K562 (cell line): ENCODE data around the gene RAB13. TPM values are rescaled to one million over a fixed set of nuclear protein-coding genes. Genes with fewer than 3 reads are reported as not detected.
A peak's percentile ranks its signal among the peaks of the same experiment; 100 is the strongest.

ENCODE experiments used
- ATAC-seq: fragments of 200-7000 bp; cut with Tn5 transposase; 3 replicates; pipeline ENCODE4 v1.9.1; 2020; ENCODE audit warnings: moderate library complexity
- BruUV-seq: library from RNA; stranded (reverse); fragments of 400-500 nt; replicated peaks from 2 replicates; lab custom pipeline; 2021; lab: Mats Ljungman, UMichigan
- CTCF ChIA-PET: fragments of 300-600 bp; formaldehyde crosslinking; extraction: SDS; loops from one replicate; lab custom pipeline; 2021; ENCODE audit warnings: low intra/inter-chr PET ratio; lab: Yijun Ruan, JAX
- POLR2A ChIA-PET: fragments of 300-600, 350-650 bp; sonication (Branson Sonifier 250); formaldehyde crosslinking; extraction: SDS; loops from one replicate; lab custom pipeline; 2021; ENCODE audit warnings: antibody characterized with exemption, inconsistent platforms; lab: Yijun Ruan, JAX
- DNase-seq, 4 experiments: peaks; one replicate each; pipeline versions ENCODE4 v3.0.0 to v3.0.0-alpha.2; 2011 to 2018; ENCODE audit warnings: low spot score in 3 of 4, mixed read lengths in 3 of 4; ENCODE audit errors: extremely low read depth in 1 of 4
- FAIRE-seq: peaks from 2 replicates; lab custom pipeline; 2011; peaks lifted over from hg19 to GRCh38; lab: Jason Lieb, UNC
- H2AFZ ChIP-seq: 2 replicates; pipeline ENCODE4 v1.6.0; 2011; ENCODE audit warnings: low read depth, low read length, control low read depth, inconsistent platforms
- H3K27ac ChIP-seq: fragments of 200-600 bp; 3 replicates; pipeline ENCODE4 v1.8.0; 2011; ENCODE audit warnings: low read depth, mild to moderate bottlenecking, control low read depth, inconsistent platforms, low read length, moderate library complexity, mixed read lengths; ENCODE audit errors: extremely low read depth
- H3K27me3 ChIP-seq, 2 experiments: fragments of 300-600 bp in 1 of 2; 2 replicates in 1 of 2; 3 replicates in 1 of 2; pipeline versions ENCODE4 v1.6.0 to v1.8.0; 2011; ENCODE audit warnings: inconsistent platforms in 2 of 2, low read length in 2 of 2, mild to moderate bottlenecking in 1 of 2, mixed read lengths in 1 of 2, moderate library complexity in 1 of 2; ENCODE audit not compliant: control insufficient read depth in 2 of 2, insufficient read depth in 2 of 2
- H3K36me3 ChIP-seq: fragments of 300-600 bp; 3 replicates; pipeline ENCODE4 v1.8.0; 2011; ENCODE audit warnings: mild to moderate bottlenecking, low read length, inconsistent platforms; ENCODE audit not compliant: control insufficient read depth, insufficient read depth
- H3K4me1 ChIP-seq, 2 experiments: fragments of 200-600 bp in 1 of 2; replicated peaks in 1 of 2; 2 replicates in 1 of 2; 3 replicates in 1 of 2; pipeline versions ENCODE4 v1.5.1 to v1.8.0; 2011; ENCODE audit warnings: inconsistent platforms in 2 of 2, low read length in 2 of 2, mild to moderate bottlenecking in 1 of 2, mixed read lengths in 1 of 2, moderate library complexity in 1 of 2; ENCODE audit not compliant: control insufficient read depth in 2 of 2, insufficient read depth in 2 of 2
- H3K4me2 ChIP-seq: 2 replicates; pipeline ENCODE4 v1.6.1; 2011; ENCODE audit warnings: low read length, control low read depth, inconsistent platforms, mixed read lengths; ENCODE audit not compliant: insufficient read depth
- H3K4me3 ChIP-seq: fragments of 200-600 bp; sonication (generic), shearing (Covaris generic); 2 replicates; pipeline ENCODE4 v1.5.1; 2016; ENCODE audit warnings: control low read depth, inconsistent platforms
- H3K79me2 ChIP-seq: fragments of 200-600 bp; 3 replicates; pipeline ENCODE4 v1.8.0; 2011; ENCODE audit warnings: low read length, inconsistent platforms; ENCODE audit not compliant: control insufficient read depth, insufficient read depth
- H3K9ac ChIP-seq, 2 experiments: 2 replicates each; pipeline versions ENCODE4 v1.6.0 to v1.6.1; 2011; ENCODE audit warnings: low read depth in 2 of 2, low read length in 2 of 2, control low read depth in 1 of 2, inconsistent platforms in 1 of 2, mild to moderate bottlenecking in 1 of 2, mixed read lengths in 1 of 2; ENCODE audit not compliant: insufficient read depth in 1 of 2
- H3K9me1 ChIP-seq: one replicate; pipeline ENCODE4 v1.6.0; 2011; ENCODE audit warnings: inconsistent platforms, mild to moderate bottlenecking, low read length, moderate library complexity; ENCODE audit not compliant: control insufficient read depth, insufficient read depth
- H3K9me3 ChIP-seq: replicated peaks from 2 replicates; pipeline ENCODE4 v1.5.1; 2011; ENCODE audit warnings: low read depth, low read length, inconsistent platforms; ENCODE audit not compliant: control insufficient read depth, insufficient read depth
- H4K20me1 ChIP-seq: replicated peaks from 2 replicates; pipeline ENCODE4 v1.6.1; 2011; ENCODE audit warnings: low read length, inconsistent platforms, mixed read lengths; ENCODE audit not compliant: control insufficient read depth, insufficient read depth
- ATF3 ChIP-seq, 2 experiments: fragments of 450-650 bp in 1 of 2; sonication (generic) in 1 of 2; formaldehyde crosslinking in 1 of 2; IDR thresholded peaks in 1 of 2; conservative IDR thresholded peaks in 1 of 2; 2 replicates each; pipeline versions ENCODE4 v1.6.1 to v1.8.1; 2016 to 2023; ENCODE audit warnings: mild to moderate bottlenecking in 2 of 2, moderate library complexity in 2 of 2, inconsistent platforms in 1 of 2, missing genetic modification reagents in 1 of 2
- CTCF ChIP-seq, 3 experiments: IDR thresholded peaks in 2 of 3; conservative IDR thresholded peaks in 1 of 3; 2 replicates each; pipeline ENCODE4 v1.5.1; 2011 to 2012; ENCODE audit warnings: low read length in 3 of 3, mild to moderate bottlenecking in 3 of 3, control low read depth in 2 of 3, improper control_type of control experiment in 1 of 3, inconsistent platforms in 1 of 3, low read depth in 1 of 3, mixed read lengths in 1 of 3, moderate library complexity in 1 of 3; ENCODE audit not compliant: insufficient read depth in 2 of 3
- E2F6 ChIP-seq, 2 experiments: IDR thresholded peaks; 2 replicates each; pipeline ENCODE4 v1.6.1; 2011; ENCODE audit warnings: borderline replicate concordance in 1 of 2, control low read depth in 1 of 2, low read depth in 1 of 2, low read length in 1 of 2, mild to moderate bottlenecking in 1 of 2, mixed read lengths in 1 of 2, moderate library complexity in 1 of 2; ENCODE audit not compliant: insufficient read depth in 1 of 2, insufficient read length in 1 of 2, poor library complexity in 1 of 2, severe bottlenecking in 1 of 2; ENCODE audit errors: extremely low read depth in 1 of 2
- ESRRA ChIP-seq: fragments of 450-650 bp; IDR thresholded peaks from 2 replicates; pipeline ENCODE4 v1.6.1; 2014; ENCODE audit warnings: low read depth, mild to moderate bottlenecking, moderate library complexity, borderline replicate concordance
- ETV5 ChIP-seq: sonication (generic); formaldehyde crosslinking; IDR thresholded peaks from 2 replicates; pipeline ENCODE4 v1.4.0; 2020; ENCODE audit warnings: low read depth, mild to moderate bottlenecking, missing genetic modification reagents
- HDAC1 ChIP-seq, 2 experiments: fragments of 450-650 bp; IDR thresholded peaks; 2 replicates each; pipeline ENCODE4 v1.6.1; 2016 to 2017; ENCODE audit warnings: inconsistent platforms in 1 of 2, mild to moderate bottlenecking in 1 of 2, moderate library complexity in 1 of 2
- MAFF ChIP-seq: IDR thresholded peaks from 2 replicates; pipeline ENCODE4 v1.6.1; 2012; ENCODE audit warnings: low read length, improper control_type of control experiment
- MXI1 ChIP-seq: IDR thresholded peaks from 2 replicates; pipeline ENCODE4 v1.6.1; 2011; ENCODE audit warnings: low read depth, mild to moderate bottlenecking, improper control_type of control experiment, low read length
- MYNN ChIP-seq, 2 experiments: sonication (generic); formaldehyde crosslinking in 1 of 2; IDR thresholded peaks; 2 replicates each; pipeline versions ENCODE4 v1.5.0 to v1.6.1; 2016 to 2020; ENCODE audit warnings: antibody characterized with exemption in 1 of 2, missing genetic modification reagents in 1 of 2
- SMARCA4 ChIP-seq: fragments of 450-650 bp; IDR thresholded peaks from 2 replicates; pipeline ENCODE4 v1.6.1; 2016
- SP1 ChIP-seq: sonication (generic); formaldehyde crosslinking; IDR thresholded peaks from 2 replicates; pipeline ENCODE4 v1.8.1; 2022; ENCODE audit warnings: mild to moderate bottlenecking, missing genetic modification reagents
- TARDBP ChIP-seq: fragments of 450-650 bp; IDR thresholded peaks from 2 replicates; pipeline ENCODE4 v1.6.1; 2016
- WGBS: fragments of 100-300 bp; shearing (Covaris generic); methylation state at CpG from one replicate; pipeline ENCODE4 v1.1.6; 2016; ENCODE audit warnings: low coverage, mixed read lengths; ENCODE audit not compliant: insufficient coverage; ENCODE audit errors: missing lambda C conversion rate; 5-methylcytosine and 5-hydroxymethylcytosine counted together
- in situ Hi-C: fragments of 300-500 bp; cut with MboI; formaldehyde crosslinking; loops from 4 replicates; pipeline ENCODE4 v1.15.0; 2018; ENCODE audit warnings: inconsistent platforms, mixed read lengths
- intact Hi-C: fragments of 100-400 bp; cut with micrococcal nuclease; formaldehyde crosslinking; loops from 2 replicates; pipeline ENCODE4 v1.14.2; 2022
- polyA plus RNA-seq, 8 experiments: library from polyadenylated mRNA; depleted of rRNA in 4 of 8; stranded (reverse) in 5 of 8; unstranded in 3 of 8; fragments of >200 nt; fragmentation: Nextera tagmentation in 2 of 8; fragmentation: Illumina TruSeq in 1 of 8; extraction: Ambion mirVana in 2 of 8; extraction: Trizol in 1 of 8; gene quantifications; 2 replicates each; pipeline versions ENCODE4 v1.2.1 to v1.2.3, GENCODE V29; 2011 to 2014; ENCODE audit warnings: inconsistent platforms in 1 of 8, missing spikeins in 1 of 8
- total RNA-seq, 7 experiments: library from RNA; depleted of rRNA in 6 of 7; stranded (reverse); fragments of >200 nt in 6 of 7; fragmentation: Illumina TruSeq in 2 of 7; extraction: Trizol in 2 of 7; gene quantifications; 2 replicates each; pipeline versions ENCODE4 v1.2.1 to v1.2.3, GENCODE V29; 2011 to 2021; ENCODE audit warnings: low replicate concordance in 1 of 7

The RAB13 gene
- total and polyA plus RNA-seq, 9 of the 15 experiments (the other 6 are each of a cell fraction or from before 2014, with no cell fraction given): 22.3 to 100 (median 39.8) TPM

GRCh38 chr1:153963030-153963849, 22.9 kb downstream of the RAB13 start, which contains the start of gene SLC39A1 (continued):
- TF ChIP-seq TARDBP (peak; percentile 67; the same call in 1 of the 2 replicates), SP1 (CRISPR knock-in tag) (peak; percentile 51; the same call in 1 of the 2 replicates), MAFF (no peak), ESRRA (0 out of 2 replicates have a peak, but pooled peaks have one; percentile 5), MXI1 (no peak), HDAC1 (IDR thresholded peaks at IDR 0.05) (peak in 1 of 2 experiments; percentile 14; a peak in 1 of 4 replicates)

- Histone ChIP-seq H2AFZ (peak overlapping the region; percentile 87), H3K79me2 (peaks cover 65% of the 10 kb centered on the region)
- POLR2A ChIA-PET: interaction anchor here (0.6 to 3.0 kb wide), 10 partner anchors 9 to 40 kb away, joined by 3 to 37 read pairs (median 5); partner anchors contain the start of genes DENND4B, JTB and RPS27
- TF ChIP-seq ETV5 (CRISPR knock-in tag) (0 out of 2 replicates have a peak, but pooled peaks have one; percentile 10), ATF3 (IDR thresholded peaks at IDR 0.05) (peak; percentile 83), ATF3 (CRISPR knock-in tag; conservative IDR thresholded peaks at IDR 0.05) (no peak), CTCF (IDR thresholded peaks at IDR 0.05 in 2 of 3, conservative IDR thresholded peaks at IDR 0.05 in 1 of 3; ENCODE audit: insufficient read depth in 2 of 3, low read depth in 1 of 3, low read length in 3 of 3) (0 out of 6 replicates have a peak, but pooled peaks of 1 of the 3 experiments have one; percentile 19), SMARCA4 (peak; percentile 44; the same call in 1 of the 2 replicates), E2F6 (IDR thresholded peaks at IDR 0.05; ENCODE audit: borderline replicate concordance in 1 of 2, extremely low read depth in 1 of 2, insufficient read depth in 1 of 2, insufficient read length in 1 of 2, low read depth in 1 of 2, low read length in 1 of 2, poor library complexity in 1 of 2, severe bottlenecking in 1 of 2) (no peak), MYNN (IDR thresholded peaks at IDR 0.05) (0 out of 2 replicates have a peak, but pooled peaks have one; percentile 20), MYNN (CRISPR knock-in tag; IDR thresholded peaks at IDR 0.05) (no peak)
Observed at GRCh38 chr1:153962088-153963029, 23.8 kb downstream of the RAB13 start.

More at GRCh38 chr1:153962088-153963029, 23.8 kb downstream of the RAB13 start:
- Histone ChIP-seq H3K9me3 (no peaks in the 10 kb centered on the region), H3K4me2 (peak overlapping the region; percentile 89), H3K9me1 (no peaks in the 10 kb centered on the region), H3K4me1 (peaks cover 22 to 42% of the 10 kb centered on the region in 2 experiments; a peak in 4 of 5 replicates), H3K4me3 (peak overlapping the region; percentile 74), H3K27me3 (no peaks in the 10 kb centered on the region), H3K9ac (peak overlapping the region; percentile 85 to 95), H3K36me3 (peaks cover 28% of the 10 kb centered on the region; the same call in 2 of the 3 replicates), H4K20me1 (no peaks in the 10 kb centered on the region), H3K27ac (peak overlapping the region; percentile 81)
- in situ Hi-C loops: no loop called here
- peak; percentile 65 for FAIRE-seq
- ATAC-seq: no peak
- DNase-seq: peak in 1 of 4 experiments; percentile 43
- intact Hi-C loops: no loop called here
- BruUV-seq: no TSS peak
- whole genome bisulfite sequencing: 10% methylated on average over 14 of the region's 16 CpGs
- CTCF ChIA-PET: interaction anchor here (0.6 kb wide), 1 partner anchor 15 kb away, joined by 3 read pairs; no protein-coding TSS in a partner anchor
